Endothelial cell of umbilical vein (primary cell): ENCODE data around the gene SMARCD2. TPM values are rescaled to one million over a fixed set of nuclear protein-coding genes. Genes with fewer than 3 reads are reported as not detected.

Experiments
- BruUV-seq: library from RNA; stranded (reverse); fragments of 400-500 nt; replicated peaks from 2 replicates; lab custom pipeline; 2021; lab: Mats Ljungman, UMichigan
- CTCF ChIA-PET: fragments of 300-600, 350-600 bp; sonication (Branson Sonifier 250); formaldehyde crosslinking; loops from one replicate; lab custom pipeline; 2021; ENCODE audit warnings: antibody characterized with exemption, inconsistent platforms; lab: Charles Lee
- POLR2A ChIA-PET: fragments of 300-600, 350-600 bp; sonication (Branson Sonifier 250); formaldehyde crosslinking; loops from one replicate; lab custom pipeline; 2021; ENCODE audit warnings: antibody characterized with exemption, inconsistent platforms; lab: Charles Lee
- DNase-seq: peaks from one replicate; pipeline ENCODE4 v3.0.0-alpha.2; 2011; ENCODE audit warnings: low read depth, low spot score
- FAIRE-seq: peaks from 2 replicates; lab custom pipeline; 2011; peaks lifted over from hg19 to GRCh38; lab: Jason Lieb, UNC
- H2AFZ ChIP-seq: 2 replicates; pipeline ENCODE4 v1.6.0; 2012; ENCODE audit warnings: low read depth, low read length, control low read depth, inconsistent platforms
- H3K27ac ChIP-seq: 2 replicates; pipeline ENCODE4 v1.5.1; 2011; ENCODE audit warnings: low read depth, mild to moderate bottlenecking, control low read depth, low read length, moderate library complexity; ENCODE audit not compliant: insufficient read depth
- H3K27me3 ChIP-seq, 2 experiments: 2 replicates each; pipeline versions ENCODE4 v1.6.0 to v1.6.1; 2011; ENCODE audit warnings: low read length in 2 of 2, mixed read lengths in 1 of 2; ENCODE audit not compliant: control insufficient read depth in 2 of 2, insufficient read depth in 2 of 2
- H3K36me3 ChIP-seq, 2 experiments: 2 replicates in 1 of 2; 3 replicates in 1 of 2; pipeline ENCODE4 v1.5.1; 2011; ENCODE audit warnings: low read length in 2 of 2, mild to moderate bottlenecking in 1 of 2, moderate library complexity in 1 of 2; ENCODE audit not compliant: control insufficient read depth in 2 of 2, insufficient read depth in 2 of 2; ENCODE audit errors: extremely low read depth in 1 of 2
- H3K4me1 ChIP-seq: 3 replicates; pipeline ENCODE4 v1.5.1; 2011; ENCODE audit warnings: mild to moderate bottlenecking, low read length; ENCODE audit not compliant: control insufficient read depth, insufficient read depth; ENCODE audit errors: extremely low read depth
- H3K4me2 ChIP-seq: 2 replicates; pipeline ENCODE4 v1.6.1; 2011; ENCODE audit warnings: low read length, control low read depth, mixed read lengths; ENCODE audit not compliant: insufficient read depth
- H3K4me3 ChIP-seq, 3 experiments: fragments of 200-600 bp in 1 of 3; sonication (generic), shearing (Covaris generic) in 1 of 3; replicated peaks in 1 of 3; 2 replicates each; pipeline ENCODE4 v1.5.1; 2011 to 2016; ENCODE audit warnings: control low read depth in 3 of 3, low read length in 3 of 3, mild to moderate bottlenecking in 2 of 3, inconsistent platforms in 1 of 3, low read depth in 1 of 3, moderate library complexity in 1 of 3; ENCODE audit not compliant: insufficient read depth in 1 of 3
- H3K79me2 ChIP-seq: 2 replicates; pipeline ENCODE4 v1.6.0; 2012; ENCODE audit warnings: low read length, inconsistent platforms; ENCODE audit not compliant: control insufficient read depth, insufficient read depth
- H3K9ac ChIP-seq: replicated peaks from 2 replicates; pipeline ENCODE3; 2011; ENCODE audit warnings: low read length, control low read depth; ENCODE audit not compliant: insufficient read depth; ENCODE audit errors: extremely low read depth
- H3K9me1 ChIP-seq: replicated peaks from 3 replicates; pipeline ENCODE4 v1.6.0; 2011; ENCODE audit warnings: mild to moderate bottlenecking, low read length; ENCODE audit not compliant: control insufficient read depth, insufficient read depth; ENCODE audit errors: extremely low read depth
- H3K9me3 ChIP-seq: replicated peaks from 2 replicates; pipeline ENCODE4 v1.5.1; 2012; ENCODE audit warnings: low read length, inconsistent platforms; ENCODE audit not compliant: control insufficient read depth, insufficient read depth
- H4K20me1 ChIP-seq: replicated peaks from 2 replicates; pipeline ENCODE3; 2011; ENCODE audit warnings: mild to moderate bottlenecking, low read length; ENCODE audit not compliant: control insufficient read depth, insufficient read depth; ENCODE audit errors: extremely low read depth
- CTCF ChIP-seq, 2 donors: IDR thresholded peaks; 1 replicate in 1 of 2; 2 replicates in 1 of 2; pipeline ENCODE4 v1.5.1; 2011; ENCODE audit warnings: low read length in 2 of 2, mild to moderate bottlenecking in 2 of 2, moderate library complexity in 2 of 2, control low read depth in 1 of 2, inconsistent platforms in 1 of 2, low read depth in 1 of 2; ENCODE audit not compliant: insufficient read depth in 1 of 2; ENCODE audit errors: extremely low read depth in 1 of 2
- EZH2 ChIP-seq: IDR thresholded peaks from 2 replicates; pipeline ENCODE4 v1.6.1; 2012; ENCODE audit warnings: borderline replicate concordance, low read depth, mild to moderate bottlenecking, moderate library complexity, low read length, inconsistent platforms; ENCODE audit not compliant: severe bottlenecking
- FOS ChIP-seq: IDR thresholded peaks from 2 replicates; pipeline ENCODE4 v1.6.1; 2011; ENCODE audit warnings: mild to moderate bottlenecking, low read length, moderate library complexity, borderline replicate concordance; ENCODE audit not compliant: insufficient read depth
- GATA2 ChIP-seq: IDR thresholded peaks from 2 replicates; pipeline ENCODE4 v1.7.0; 2011; ENCODE audit warnings: low read depth, mild to moderate bottlenecking, moderate library complexity, mixed read lengths, low read length; ENCODE audit not compliant: insufficient read length, insufficient read depth
- JUN ChIP-seq: IDR thresholded peaks from 2 replicates; pipeline ENCODE4 v1.6.1; 2011; ENCODE audit warnings: borderline replicate concordance, low read depth; ENCODE audit not compliant: insufficient read length, insufficient read depth
- MYC ChIP-seq: IDR thresholded peaks from one replicate; pipeline ENCODE4 v1.6.1; 2011; ENCODE audit warnings: mild to moderate bottlenecking, low read depth, low read length
- POLR2A ChIP-seq: IDR thresholded peaks from 2 replicates; pipeline ENCODE4 v1.6.1; 2012; ENCODE audit warnings: low read depth, mild to moderate bottlenecking, control low read depth, low read length
- POLR2AphosphoS5 ChIP-seq: IDR thresholded peaks from 2 replicates; pipeline ENCODE4 v1.6.1; 2012; ENCODE audit warnings: low read depth, mild to moderate bottlenecking, control low read depth, low read length, moderate library complexity; ENCODE audit not compliant: insufficient read depth
- dilution Hi-C: fragments of 300-500 bp; cut with MboI; formaldehyde crosslinking; loops from one replicate; pipeline ENCODE4 v1.15.0; 2019; ENCODE audit warnings: low sequenced_read_pairs; ENCODE audit not compliant: extremely low pct_ligation_motif_present
- intact Hi-C: fragments of 100-400 bp; cut with micrococcal nuclease; formaldehyde crosslinking; loops from one replicate; pipeline ENCODE4 v1.10.0; 2022
- polyA plus RNA-seq, 4 experiments: library from polyadenylated mRNA; depleted of rRNA in 3 of 4; stranded (reverse) in 3 of 4; unstranded in 1 of 4; fragments of >200 nt; gene quantifications; 2 replicates each; pipeline versions ENCODE4 v1.2.1 to v1.2.3, GENCODE V29; 2011 to 2012; ENCODE audit warnings: missing spikeins in 1 of 4
- total RNA-seq: library from RNA; stranded (reverse); gene quantifications from 2 replicates; pipeline ENCODE4 v1.2.3, GENCODE V29; 2021
- TF ChIP-seq, protein P1 (sequence below): IDR thresholded peaks from 2 replicates; pipeline ENCODE4 v1.6.1; 2011; ENCODE audit not compliant: insufficient read depth, insufficient read length

SMARCD2 gene
- total and polyA plus RNA-seq, 2 donors (not counting 3 experiments of a cell fraction or from before 2014, with no cell fraction given) = 51.2 to 55.7 TPM

GRCh38 chr17:63853260-63853659, 10.8 kb upstream of the SMARCD2 start:
- H2AFZ ChIP-seq = no peak overlapping the region
- TF ChIP-seq JUN (no peak), POLR2A (no peak), FOS (no peak), MYC (no peak), CTCF (IDR thresholded peaks at IDR 0.05; ENCODE audit: extremely low read depth in 1 of 2, insufficient read depth in 1 of 2, low read depth in 1 of 2, low read length in 2 of 2) (no peak), EZH2 (no peak), GATA2 (no peak), POLR2AphosphoS5 (no peak)
- TF ChIP-seq, protein P1, sequence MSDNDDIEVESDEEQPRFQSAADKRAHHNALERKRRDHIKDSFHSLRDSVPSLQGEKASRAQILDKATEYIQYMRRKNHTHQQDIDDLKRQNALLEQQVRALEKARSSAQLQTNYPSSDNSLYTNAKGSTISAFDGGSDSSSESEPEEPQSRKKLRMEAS = no peak
- no peak for FAIRE-seq
- BruUV-seq = no TSS peak
- H3K9me3 ChIP-seq = no peaks in the 10 kb centered on the region
- no peak overlapping the region for H3K27ac ChIP-seq
- DNase-seq = no peak
- H3K9me1 ChIP-seq = no peaks in the 10 kb centered on the region
- H3K79me2 ChIP-seq = no peaks in the 10 kb centered on the region
- H3K4me3 ChIP-seq = no peak overlapping the region
- H3K4me1 ChIP-seq = no peaks in the 10 kb centered on the region
- no peaks in the 10 kb centered on the region for H4K20me1 ChIP-seq
- ChIA-PET POLR2A (no interaction called here), CTCF (interaction anchor here (0.9 to 1.1 kb wide), 2 partner anchors 13 to 28 kb away, joined by 3 to 4 read pairs; partner anchors contain the start of gene GH2)
- H3K27me3 ChIP-seq = peaks cover 1 to 3% of the 10 kb centered on the region in 2 experiments
- intact Hi-C loops = no loop called here
- H3K4me2 ChIP-seq = no peak overlapping the region
- H3K36me3 ChIP-seq = no peaks in the 10 kb centered on the region
- dilution Hi-C loops = no loop called here
- H3K9ac ChIP-seq = no peak overlapping the region
